HEK293T (cell line): Measurements from ENCODE around the gene SLC35A3.

Source experiments
- ELF4 ChIP-seq: fragments of 450-650 bp; IDR thresholded peaks from 2 replicates; pipeline ENCODE4 v1.6.1; 2017; ENCODE audit warnings: antibody characterized with exemption
- FOXM1 ChIP-seq: fragments of 450-650 bp; IDR thresholded peaks from 2 replicates; pipeline ENCODE4 v1.6.1; 2017; ENCODE audit warnings: mild to moderate bottlenecking, borderline replicate concordance
- L3MBTL2 ChIP-seq: fragments of 450-650 bp; conservative IDR thresholded peaks from 2 replicates; pipeline ENCODE4 v1.6.1; 2016; ENCODE audit warnings: mild to moderate bottlenecking
- SP1 ChIP-seq: fragments of 450-650 bp; IDR thresholded peaks from 2 replicates; pipeline ENCODE4 v1.6.1; 2017
- TARDBP ChIP-seq: fragments of 450-650 bp; IDR thresholded peaks from 2 replicates; pipeline ENCODE4 v1.6.1; 2016

- TF ChIP-seq ELF4: no peak
- TF ChIP-seq SP1: no peak
- no peak for TF ChIP-seq FOXM1
- no peak for TF ChIP-seq L3MBTL2
- TF ChIP-seq TARDBP: no peak
Observed at GRCh38 chr1:99975529-99975928, 5.7 kb downstream of the SLC35A3 start.
